HepG2 (cell line): ENCODE measurements around the gene GNA15.

Source experiments
- CHD2 ChIP-seq: IDR thresholded peaks from 2 replicates; pipeline ENCODE4 v1.6.1; 2011; ENCODE audit warnings: low read depth, low read length, improper control_type of control experiment
- CTCF ChIP-seq: sonication (generic); formaldehyde crosslinking; IDR thresholded peaks from 2 replicates; pipeline ENCODE4 v1.5.0; 2020; ENCODE audit warnings: mild to moderate bottlenecking, missing genetic modification reagents, moderate library complexity
- FOXA1 ChIP-seq, 2 experiments: fragments of 450-650 bp in 1 of 2; sonication (generic) in 1 of 2; formaldehyde crosslinking in 1 of 2; IDR thresholded peaks; 2 replicates each; pipeline versions ENCODE4 v1.4.0 to v1.6.1; 2016 to 2020; ENCODE audit warnings: missing genetic modification reagents in 1 of 2
- FOXC1 ChIP-seq: sonication (generic); formaldehyde crosslinking; IDR thresholded peaks from 2 replicates; pipeline ENCODE4 v1.8.0; 2022; ENCODE audit warnings: mild to moderate bottlenecking, missing genetic modification reagents, borderline replicate concordance
- HDAC2 ChIP-seq: sonication (generic); formaldehyde crosslinking; IDR thresholded peaks from 2 replicates; pipeline ENCODE4 v1.4.0; 2020; ENCODE audit warnings: missing genetic modification reagents
- JUN ChIP-seq: sonication (generic); formaldehyde crosslinking; IDR thresholded peaks from 2 replicates; pipeline ENCODE4 v1.4.0; 2020; ENCODE audit warnings: mild to moderate bottlenecking, missing genetic modification reagents
- PAXIP1 ChIP-seq: sonication (generic); formaldehyde crosslinking; conservative IDR thresholded peaks from 2 replicates; pipeline ENCODE4 v1.4.0; 2020; ENCODE audit warnings: mild to moderate bottlenecking, missing genetic modification reagents, moderate library complexity
- RAD21 ChIP-seq: fragments of 450-650 bp; formaldehyde crosslinking; IDR thresholded peaks from 2 replicates; pipeline ENCODE4 v1.5.0; 2020; ENCODE audit warnings: mild to moderate bottlenecking
- SP2 ChIP-seq: sonication (generic); formaldehyde crosslinking; IDR thresholded peaks from 2 replicates; pipeline ENCODE4 v1.5.1; 2020; ENCODE audit warnings: mild to moderate bottlenecking, missing genetic modification reagents
- SRF ChIP-seq: IDR thresholded peaks from 2 replicates; pipeline ENCODE4 v1.6.1; 2011; ENCODE audit warnings: mild to moderate bottlenecking, low read depth, low read length, moderate library complexity
- ZNF235 ChIP-seq: sonication (generic); formaldehyde crosslinking; IDR thresholded peaks from 2 replicates; pipeline ENCODE4 v1.8.1; 2023; ENCODE audit warnings: mild to moderate bottlenecking, missing genetic modification reagents, borderline replicate concordance

GRCh38 chr19:3100331-3100730, 35.5 kb upstream of the GNA15 start:
- no peak for TF ChIP-seq JUN (CRISPR knock-in tag)
- TF ChIP-seq PAXIP1 (CRISPR knock-in tag): no peak
- TF ChIP-seq CTCF (CRISPR knock-in tag): no peak
- TF ChIP-seq CHD2: no peak
- TF ChIP-seq RAD21 (CRISPR knock-in tag): no peak
- TF ChIP-seq SRF: no peak
- no peak for TF ChIP-seq ZNF235
- no peak for TF ChIP-seq SP2
- TF ChIP-seq FOXA1 (IDR thresholded peaks at IDR 0.05): no peak
- TF ChIP-seq FOXA1 (CRISPR knock-in tag; IDR thresholded peaks at IDR 0.05): no peak
- no peak for TF ChIP-seq FOXC1 (CRISPR knock-in tag)
- no peak for TF ChIP-seq HDAC2 (CRISPR knock-in tag)
